Activated naive CD8-positive, alpha-beta T cell treated with anti-CD3 and anti-CD28 coated beads for 36 hours (primary cell): ENCODE data around the gene FNDC3A. TPM values are rescaled to one million over a fixed set of nuclear protein-coding genes. Genes with fewer than 3 reads are reported as not detected.

Experiments
- DNase-seq: peaks from one replicate; pipeline ENCODE4 v3.0.0; 2021
- H3K27ac Mint-ChIP-seq: one replicate; pipeline ENCODE4 v1.8.0; 2022; ENCODE audit warnings: mild to moderate bottlenecking, moderate library complexity, mixed read lengths
- H3K27me3 Mint-ChIP-seq: one replicate; pipeline ENCODE4 v1.8.0; 2022; ENCODE audit warnings: mild to moderate bottlenecking, mixed read lengths
- H3K36me3 Mint-ChIP-seq: one replicate; pipeline ENCODE4 v1.8.0; 2021; ENCODE audit warnings: mild to moderate bottlenecking, mixed read lengths
- H3K4me1 Mint-ChIP-seq: one replicate; pipeline ENCODE4 v1.8.0; 2021; ENCODE audit warnings: mixed read lengths
- H3K4me3 Mint-ChIP-seq: one replicate; pipeline ENCODE4 v1.8.0; 2022; ENCODE audit warnings: mild to moderate bottlenecking, moderate library complexity, mixed read lengths
- H3K9me3 Mint-ChIP-seq: one replicate; pipeline ENCODE4 v1.8.0; 2022; ENCODE audit warnings: mixed read lengths
- total RNA-seq, 2 experiments: library from RNA; stranded (reverse); gene quantifications; one replicate each; pipeline ENCODE4 v1.2.3, GENCODE V29; 2021

Gene FNDC3A
- total RNA-seq, 2 experiments from 2014 or later = 23.1 to 24.1 TPM

DNA sequence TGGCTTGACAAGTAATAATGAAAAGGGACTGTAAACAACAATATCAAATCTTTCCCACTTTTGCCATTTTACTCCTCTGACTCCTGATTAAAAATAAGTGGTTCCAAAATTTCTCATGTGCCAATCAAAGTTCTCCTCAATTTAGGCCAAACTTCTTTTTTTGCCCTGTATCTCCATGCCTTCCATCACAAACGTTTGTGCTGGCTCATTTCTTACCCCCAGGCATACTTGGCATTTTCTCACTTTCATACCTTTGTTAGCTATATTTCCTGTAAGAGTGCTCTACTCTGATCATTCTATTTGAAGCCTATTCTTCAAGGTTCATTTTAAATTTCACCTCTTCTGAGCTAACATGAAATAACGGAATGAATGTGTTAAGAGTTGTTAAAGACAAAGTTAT, 10.0 kb upstream of the FNDC3A start:
- no peaks in the 10 kb centered on the region for H3K36me3 Mint-ChIP-seq
- H3K4me3 Mint-ChIP-seq = no peak overlapping the region
- no peaks in the 10 kb centered on the region for H3K9me3 Mint-ChIP-seq
- H3K27me3 Mint-ChIP-seq = no peaks in the 10 kb centered on the region
- no peak for DNase-seq
- no peaks in the 10 kb centered on the region for H3K4me1 Mint-ChIP-seq
- H3K27ac Mint-ChIP-seq = no peak overlapping the region

DNA sequence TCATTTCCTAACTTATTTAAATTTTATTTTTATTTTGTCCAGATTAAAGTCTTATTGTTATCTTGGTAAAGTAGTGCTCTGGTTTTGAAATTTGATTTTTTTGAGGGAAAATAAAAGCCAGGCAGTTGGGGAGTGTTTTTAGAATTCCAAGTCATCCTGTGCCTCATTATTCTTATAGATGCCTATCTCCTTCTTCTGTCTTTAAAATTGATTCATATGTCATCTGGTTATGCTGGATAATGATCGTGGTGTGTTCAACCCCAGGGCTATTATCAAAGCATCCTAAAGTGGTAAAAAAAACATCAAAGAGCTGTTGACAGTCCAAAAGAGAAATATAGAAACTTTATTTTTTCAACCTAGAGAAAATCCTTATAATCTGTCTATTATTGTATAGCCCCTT, 6.0 kb upstream of the FNDC3A start:
- no peak for DNase-seq
- H3K27ac Mint-ChIP-seq = no peak overlapping the region

DNA sequence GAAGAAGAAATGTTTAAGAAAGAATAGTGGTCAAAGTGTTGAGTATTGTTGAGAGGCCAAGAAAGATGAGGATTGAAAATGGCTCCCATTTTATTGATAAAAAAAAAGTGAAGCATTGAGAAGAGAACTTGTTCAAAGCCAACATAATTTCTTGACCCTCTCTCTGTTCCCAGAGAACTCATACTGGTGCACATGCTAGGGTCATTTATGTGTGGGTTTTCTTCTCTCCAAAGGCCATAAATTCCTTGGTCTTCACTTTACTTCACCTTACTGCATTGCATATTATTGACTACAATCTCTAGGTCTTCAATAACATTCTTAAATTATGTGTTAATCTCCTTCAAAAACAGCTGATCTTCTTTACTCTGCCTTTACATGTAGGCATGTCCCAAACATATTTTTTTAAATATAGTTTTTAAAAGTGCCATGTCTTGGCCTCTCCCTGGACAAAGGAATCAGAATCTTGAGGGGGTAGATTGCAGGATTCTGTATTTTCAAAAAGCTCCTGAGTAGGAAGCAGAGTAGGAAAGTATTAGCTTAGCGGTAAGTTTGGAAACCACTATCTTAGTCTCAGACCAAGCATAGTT, 1.8 kb upstream of the FNDC3A start:
- H3K9me3 Mint-ChIP-seq = peaks cover 23% of the 10 kb centered on the region
- H3K27me3 Mint-ChIP-seq = no peaks in the 10 kb centered on the region
- peaks cover 22% of the 10 kb centered on the region for H3K4me1 Mint-ChIP-seq
- H3K27ac Mint-ChIP-seq = no peak overlapping the region
- peaks cover 40% of the 10 kb centered on the region for H3K36me3 Mint-ChIP-seq
- no peak for DNase-seq
- H3K4me3 Mint-ChIP-seq = no peak overlapping the region

More for the DNA sequence above, 6.0 kb upstream of the FNDC3A start:
- Mint-ChIP-seq H3K9me3 (peaks cover 22% of the 10 kb centered on the region), H3K4me3 (no peak overlapping the region), H3K4me1 (peaks cover 4% of the 10 kb centered on the region), H3K36me3 (peaks cover 26% of the 10 kb centered on the region), H3K27me3 (no peaks in the 10 kb centered on the region)

DNA sequence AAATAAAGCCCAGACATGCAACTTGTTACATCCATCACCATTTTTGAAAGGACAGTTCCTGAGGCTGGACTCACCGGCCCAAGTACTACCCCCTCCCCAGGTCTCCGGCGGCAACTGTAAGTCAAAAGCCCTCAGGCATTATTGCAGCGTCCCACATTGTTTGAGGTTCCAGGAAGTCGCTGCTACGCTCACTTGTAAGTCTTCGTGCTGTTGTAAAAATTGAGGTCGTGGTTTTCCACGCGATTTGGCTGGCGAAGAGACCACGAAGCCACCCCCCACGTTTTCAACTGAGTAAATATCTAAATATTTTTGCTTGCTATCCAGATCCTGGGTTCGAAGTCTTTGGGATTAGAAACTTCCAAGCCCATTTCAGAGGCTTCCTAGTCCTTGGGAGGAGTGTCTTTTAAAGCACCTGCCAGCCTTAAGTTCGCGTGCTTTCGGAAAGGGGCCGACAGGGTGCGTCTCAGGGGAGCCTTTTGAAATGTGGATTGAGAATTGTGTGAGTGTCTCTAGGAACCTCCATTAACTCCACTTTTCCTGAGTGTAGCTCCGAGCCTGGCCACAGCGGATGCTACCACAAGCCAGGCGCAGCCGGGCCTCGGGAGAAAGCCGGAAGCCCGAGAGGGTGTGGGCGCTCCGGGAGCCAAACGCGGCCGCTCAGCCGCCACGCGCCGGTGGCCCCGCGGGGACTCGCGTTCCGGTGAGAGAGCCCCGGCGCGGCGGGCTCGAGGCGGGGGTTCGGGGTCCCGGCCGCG, 434 bp upstream of the FNDC3A start:
- peaks cover 33% of the 10 kb centered on the region for H3K4me1 Mint-ChIP-seq

DNA sequence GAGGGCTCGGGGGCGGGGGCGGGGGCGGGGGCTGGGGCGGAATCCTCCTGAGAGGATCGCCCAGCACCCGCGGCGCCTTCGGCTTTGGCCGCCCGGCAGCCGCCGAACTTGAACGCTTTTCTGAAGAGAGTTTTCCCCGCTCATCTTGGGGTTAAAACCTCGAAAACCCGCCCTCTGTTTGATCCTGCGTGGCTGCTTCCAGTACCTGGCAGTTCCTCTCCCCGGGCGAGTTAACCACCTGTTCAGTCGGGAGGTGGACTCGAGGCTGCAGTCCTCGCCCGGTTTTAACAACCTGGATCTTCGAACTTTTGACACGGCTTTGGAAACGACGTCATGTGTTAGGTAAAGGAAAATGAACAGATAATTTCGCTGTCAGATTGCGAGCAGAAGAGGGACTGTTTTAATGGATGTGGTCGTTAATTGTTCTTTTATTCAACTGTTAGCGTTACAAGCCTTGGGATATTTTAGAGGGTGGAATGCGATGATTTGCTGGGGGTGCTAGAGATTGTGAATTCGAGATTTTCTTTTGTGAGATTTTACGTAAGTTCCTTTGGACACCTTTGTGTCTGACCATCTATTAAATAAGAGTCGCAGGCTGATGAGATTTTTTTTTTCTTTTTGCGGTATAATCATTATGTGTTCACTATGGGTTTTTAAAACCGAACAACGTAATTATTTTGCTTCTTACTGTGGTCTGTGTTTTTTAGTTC, 1.0 kb downstream of the FNDC3A start:
- peak; percentile 76 for DNase-seq
- peak overlapping the region; percentile 98 for H3K27ac Mint-ChIP-seq
- peaks cover 43% of the 10 kb centered on the region for H3K4me1 Mint-ChIP-seq
- H3K27me3 Mint-ChIP-seq = no peaks in the 10 kb centered on the region
- peak overlapping the region; percentile 98 for H3K4me3 Mint-ChIP-seq
- H3K36me3 Mint-ChIP-seq = peaks cover 48% of the 10 kb centered on the region
- H3K9me3 Mint-ChIP-seq = peaks cover 23% of the 10 kb centered on the region

More for the DNA sequence above, 434 bp upstream of the FNDC3A start:
- Mint-ChIP-seq H3K36me3 (peaks cover 49% of the 10 kb centered on the region), H3K27me3 (no peaks in the 10 kb centered on the region), H3K27ac (peak overlapping the region; percentile 92), H3K9me3 (peaks cover 23% of the 10 kb centered on the region), H3K4me3 (peak overlapping the region; percentile 74)
- no peak for DNase-seq

DNA sequence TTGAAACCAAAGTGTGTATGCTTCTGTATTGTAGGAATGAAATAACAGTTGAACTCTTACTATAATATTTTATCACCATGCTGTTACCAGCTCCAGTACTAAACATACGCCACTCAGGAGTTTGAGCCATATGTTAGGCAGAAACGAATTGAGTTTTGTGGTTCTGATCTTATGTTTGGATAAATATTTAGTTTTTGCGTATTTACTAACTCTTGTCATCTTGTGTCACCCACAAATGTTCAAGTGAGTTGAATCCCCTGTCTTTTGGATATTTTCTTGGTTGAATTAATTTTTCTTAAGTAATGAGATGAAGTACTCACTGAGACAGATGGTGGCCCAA, 1.5 kb downstream of the FNDC3A start:
- Mint-ChIP-seq H3K27me3 (no peaks in the 10 kb centered on the region), H3K4me1 (peaks cover 43% of the 10 kb centered on the region), H3K36me3 (peaks cover 45% of the 10 kb centered on the region)

DNA sequence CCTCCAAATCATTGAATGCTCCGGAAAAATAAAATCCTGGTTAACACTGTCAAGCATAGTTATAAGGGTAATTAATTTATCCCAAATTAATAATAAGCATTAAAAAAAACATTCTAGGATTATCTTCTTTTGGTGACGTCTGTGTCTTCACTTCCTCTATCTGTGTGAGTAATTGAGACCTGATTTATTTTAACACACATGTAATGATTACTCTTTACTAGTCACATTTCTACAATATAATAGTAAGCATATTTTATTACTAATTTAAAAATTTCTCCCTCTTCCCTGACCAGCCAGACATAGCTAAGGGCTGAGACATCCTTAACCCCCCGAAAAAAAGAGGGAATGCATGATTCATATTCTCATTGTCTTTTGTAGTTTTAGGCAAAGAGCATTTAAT, 2.3 kb downstream of the FNDC3A start:
- peak overlapping the region; percentile 75 for H3K4me3 Mint-ChIP-seq
- H3K9me3 Mint-ChIP-seq = peaks cover 16% of the 10 kb centered on the region
- DNase-seq = no peak
- H3K27ac Mint-ChIP-seq = peak overlapping the region; percentile 62
- H3K27me3 Mint-ChIP-seq = no peaks in the 10 kb centered on the region
- H3K4me1 Mint-ChIP-seq = peaks cover 45% of the 10 kb centered on the region
- peaks cover 40% of the 10 kb centered on the region for H3K36me3 Mint-ChIP-seq

More for the DNA sequence above, 1.5 kb downstream of the FNDC3A start:
- Mint-ChIP-seq H3K4me3 (peak overlapping the region; percentile 98), H3K27ac (peak overlapping the region; percentile 98), H3K9me3 (peaks cover 23% of the 10 kb centered on the region)
- DNase-seq = no peak

DNA sequence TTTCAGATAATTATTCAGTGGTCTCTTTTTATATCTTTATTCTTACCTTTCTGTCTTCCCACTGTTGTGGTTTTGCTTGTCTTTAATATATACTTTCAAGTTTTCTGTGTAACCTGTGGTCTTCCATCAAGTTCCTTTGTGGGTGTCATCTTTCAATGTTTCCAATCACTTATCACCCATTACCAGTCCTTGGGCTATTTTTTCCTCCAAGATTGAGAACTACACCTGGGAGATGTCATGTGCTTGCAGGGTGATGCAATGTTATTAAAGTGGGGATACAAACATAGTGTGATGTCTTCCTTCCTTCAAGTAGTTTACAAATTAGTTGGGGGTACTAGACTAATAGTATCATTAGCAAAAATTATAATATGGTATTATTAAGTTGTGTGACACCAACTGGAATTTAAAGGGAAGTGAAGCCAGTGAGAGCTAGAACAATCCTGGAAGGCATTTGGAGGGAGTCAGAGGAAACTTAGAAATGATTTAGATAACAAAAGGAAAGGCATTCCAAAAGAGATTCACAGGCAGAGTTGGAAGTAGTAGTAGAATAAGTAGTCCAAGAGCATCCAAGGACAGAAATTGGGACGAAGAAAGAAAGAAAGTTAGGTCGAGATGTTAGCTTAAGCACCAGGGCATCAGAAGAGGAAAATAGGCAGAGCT, 3.4 kb downstream of the FNDC3A start:
- Mint-ChIP-seq H3K4me1 (peaks cover 45% of the 10 kb centered on the region), H3K36me3 (peaks cover 31% of the 10 kb centered on the region), H3K4me3 (peak overlapping the region; percentile 53), H3K9me3 (peaks cover 7% of the 10 kb centered on the region), H3K27me3 (no peaks in the 10 kb centered on the region), H3K27ac (peak overlapping the region; percentile 64)
- no peak for DNase-seq

DNA sequence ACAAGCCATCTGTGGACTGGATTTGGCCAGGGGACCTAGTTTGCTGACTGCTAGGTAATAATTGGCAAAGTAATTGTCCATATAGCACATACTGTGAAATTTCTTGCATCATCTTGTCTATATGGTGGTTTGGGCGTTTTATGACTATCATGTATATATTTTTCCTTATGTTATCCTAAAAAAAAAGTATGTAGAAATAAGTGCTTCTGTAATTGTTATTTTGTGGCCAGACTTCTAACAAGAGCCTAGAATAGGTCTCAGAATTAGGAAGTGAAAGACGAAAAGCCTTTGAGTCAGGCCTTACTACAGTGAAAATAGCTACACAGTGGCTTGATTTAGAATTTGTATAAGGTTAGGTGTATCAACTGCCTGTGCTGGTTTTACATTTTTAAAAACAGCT, 4.2 kb downstream of the FNDC3A start:
- Mint-ChIP-seq H3K36me3 (peaks cover 24% of the 10 kb centered on the region), H3K4me1 (peaks cover 41% of the 10 kb centered on the region), H3K27me3 (no peaks in the 10 kb centered on the region), H3K4me3 (peak overlapping the region; percentile 32), H3K9me3 (no peaks in the 10 kb centered on the region), H3K27ac (peak overlapping the region; percentile 58)
- no peak for DNase-seq

DNA sequence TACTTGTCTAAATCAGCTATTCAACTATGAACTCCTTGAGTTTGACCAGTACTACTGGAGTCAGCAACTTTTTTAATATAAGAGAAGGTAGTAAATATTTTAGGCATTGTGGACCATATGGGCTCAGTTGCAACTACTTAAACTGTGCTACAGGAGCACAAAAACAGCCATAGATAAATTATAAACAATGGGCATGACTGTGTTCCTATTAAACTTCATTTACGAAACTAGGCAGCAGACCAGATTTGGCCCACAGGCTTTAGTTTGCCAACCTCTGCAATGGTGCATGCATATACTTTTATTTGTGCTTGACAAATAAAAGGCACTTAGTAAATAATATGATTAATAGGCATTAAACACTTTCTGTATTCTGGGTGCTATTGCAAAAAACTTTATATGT, 7.6 kb downstream of the FNDC3A start:
- DNase-seq = no peak
- Mint-ChIP-seq H3K4me1 (peaks cover 33% of the 10 kb centered on the region), H3K36me3 (peaks cover 25% of the 10 kb centered on the region), H3K27me3 (no peaks in the 10 kb centered on the region), H3K9me3 (no peaks in the 10 kb centered on the region), H3K27ac (no peak overlapping the region), H3K4me3 (no peak overlapping the region)

DNA sequence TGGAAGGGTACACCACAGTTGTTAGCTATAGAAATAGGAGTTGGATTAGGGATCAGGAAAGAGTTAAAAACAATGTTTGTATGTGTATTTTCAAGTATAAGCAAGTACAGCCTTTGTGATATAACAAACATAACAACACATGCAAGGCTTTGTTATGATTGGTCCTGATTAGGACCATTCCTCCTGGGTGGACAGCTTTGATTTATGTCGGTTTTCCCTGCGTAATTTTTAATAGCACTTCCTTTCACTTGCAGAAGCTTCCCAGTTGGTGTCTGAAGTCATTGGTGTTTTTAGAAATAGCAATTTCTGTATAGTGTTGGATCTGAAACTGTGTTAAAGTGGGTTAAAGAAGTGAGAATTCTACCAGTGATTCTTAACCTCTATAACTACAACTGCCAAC, 10.0 kb downstream of the FNDC3A start:
- Mint-ChIP-seq H3K36me3 (peaks cover 30% of the 10 kb centered on the region), H3K4me3 (no peak overlapping the region), H3K9me3 (peaks cover 6% of the 10 kb centered on the region), H3K27ac (no peak overlapping the region), H3K27me3 (no peaks in the 10 kb centered on the region), H3K4me1 (peaks cover 14% of the 10 kb centered on the region)
- no peak for DNase-seq

DNA sequence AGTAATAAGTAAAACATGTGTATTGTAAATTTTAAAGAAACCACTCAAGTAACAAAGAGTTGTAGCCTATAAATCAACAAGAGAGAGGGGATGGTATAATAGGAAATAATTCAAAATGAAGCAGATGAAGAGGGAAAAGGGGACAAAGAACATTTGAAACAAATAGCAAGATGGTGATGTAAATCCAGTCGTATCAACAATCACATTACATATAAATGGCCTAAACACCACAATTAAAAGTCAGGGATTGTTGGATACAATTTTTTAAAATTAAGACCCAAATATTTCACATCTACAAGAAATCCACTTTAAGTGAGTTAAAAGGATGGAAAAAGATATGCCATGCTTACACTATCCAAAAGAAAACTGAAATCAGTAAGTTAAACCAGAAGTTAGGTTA, 15.2 kb downstream of the FNDC3A start:
- Mint-ChIP-seq H3K27ac (no peak overlapping the region), H3K9me3 (peaks cover 15% of the 10 kb centered on the region), H3K27me3 (no peaks in the 10 kb centered on the region), H3K4me3 (no peak overlapping the region), H3K4me1 (peaks cover 21% of the 10 kb centered on the region), H3K36me3 (peaks cover 55% of the 10 kb centered on the region)
- no peak for DNase-seq

DNA sequence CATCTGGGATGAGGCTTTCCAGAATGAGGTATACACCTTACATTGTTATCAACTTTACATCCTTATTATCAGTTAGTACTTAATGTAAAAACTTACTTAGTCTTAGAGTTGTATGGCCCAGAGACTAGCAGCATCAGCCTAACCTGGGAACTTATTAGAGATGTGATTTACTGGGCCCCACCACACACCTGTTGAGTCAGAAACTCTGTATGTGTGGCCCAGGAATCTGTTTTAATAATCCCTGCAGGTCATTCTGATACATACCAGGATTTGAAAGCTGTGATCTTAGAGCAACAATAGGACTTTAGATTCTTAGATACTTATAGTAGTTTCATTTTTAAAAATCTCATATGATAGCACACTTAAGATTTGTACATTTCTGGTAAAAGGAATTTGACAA, 17.4 kb downstream of the FNDC3A start:
- H3K4me1 Mint-ChIP-seq = peaks cover 19% of the 10 kb centered on the region
- no peak for DNase-seq
- H3K36me3 Mint-ChIP-seq = peaks cover 64% of the 10 kb centered on the region
- no peaks in the 10 kb centered on the region for H3K27me3 Mint-ChIP-seq
- peaks cover 15% of the 10 kb centered on the region for H3K9me3 Mint-ChIP-seq
- no peak overlapping the region for H3K4me3 Mint-ChIP-seq
- no peak overlapping the region for H3K27ac Mint-ChIP-seq

DNA sequence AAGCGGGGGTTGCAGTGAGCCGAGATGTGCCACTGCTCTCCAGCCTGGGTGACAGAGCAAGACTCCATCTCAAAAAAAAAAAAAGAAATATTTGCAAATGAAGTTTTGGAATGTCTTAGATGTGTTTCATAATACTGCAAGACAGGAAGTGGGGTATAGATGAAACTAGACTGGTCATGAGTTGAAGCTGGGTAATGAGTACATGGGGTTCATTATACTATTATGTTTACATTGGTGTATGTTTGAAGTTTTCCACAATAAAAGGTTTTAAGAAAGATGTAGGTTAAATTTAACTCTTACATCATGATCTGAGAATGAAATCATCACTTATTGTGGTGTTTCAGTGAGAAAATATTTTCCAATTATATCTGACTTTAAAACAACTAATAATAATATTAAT, 19.0 kb downstream of the FNDC3A start:
- Mint-ChIP-seq H3K4me1 (peaks cover 19% of the 10 kb centered on the region), H3K36me3 (peaks cover 69% of the 10 kb centered on the region), H3K4me3 (no peak overlapping the region), H3K27me3 (no peaks in the 10 kb centered on the region), H3K27ac (peak overlapping the region; percentile 56), H3K9me3 (peaks cover 22% of the 10 kb centered on the region)
- no peak for DNase-seq

DNA sequence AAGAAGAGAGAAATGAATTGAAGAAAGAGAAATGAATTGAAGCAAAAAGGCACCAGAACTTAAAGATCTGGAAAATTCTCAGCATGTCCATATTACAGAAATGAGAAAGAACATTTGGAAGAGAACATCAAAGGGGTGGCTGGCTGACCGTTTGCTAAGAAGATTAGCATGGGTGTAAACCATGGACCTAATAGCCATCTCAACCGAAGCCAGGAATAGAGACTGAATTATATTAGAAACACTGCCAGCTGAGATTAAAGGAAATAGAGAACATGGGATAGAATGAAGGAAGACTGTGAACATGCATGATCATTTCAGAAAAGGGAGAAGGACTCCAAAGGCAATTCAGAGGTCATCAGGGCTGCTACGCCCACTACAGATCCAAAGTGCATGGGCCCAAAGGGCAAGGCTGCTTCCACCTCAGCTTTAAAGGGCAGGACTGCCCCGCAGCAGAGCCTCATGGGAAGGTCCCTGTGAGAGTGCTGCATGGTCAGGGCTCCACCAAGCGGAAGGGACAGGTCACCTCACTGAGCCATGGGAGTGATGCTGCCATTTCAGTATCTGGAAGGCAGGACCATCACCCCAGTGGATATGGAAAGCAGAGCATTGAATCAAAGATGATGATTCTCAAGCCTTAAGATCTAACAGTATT, 23.1 kb downstream of the FNDC3A start:
- no peak overlapping the region for H3K27ac Mint-ChIP-seq
- H3K36me3 Mint-ChIP-seq = peaks cover 71% of the 10 kb centered on the region
- peaks cover 20% of the 10 kb centered on the region for H3K4me1 Mint-ChIP-seq
- no peak overlapping the region for H3K4me3 Mint-ChIP-seq
- peaks cover 27% of the 10 kb centered on the region for H3K9me3 Mint-ChIP-seq
- no peak for DNase-seq
- H3K27me3 Mint-ChIP-seq = no peaks in the 10 kb centered on the region
